H1 (cell line): ENCODE results near the gene EPS8. TPM values are rescaled to one million over a fixed set of nuclear protein-coding genes. Genes with fewer than 3 reads are reported as not detected.

Experiments
- CHD7 ChIP-seq: fragments of 300-600 bp; sonication (generic); IDR thresholded peaks from 2 replicates; pipeline ENCODE4 v1.7.1; 2012; ENCODE audit warnings: low read length, moderate library complexity, mild to moderate bottlenecking, inconsistent platforms; ENCODE audit not compliant: insufficient replicate concordance
- EP300 ChIP-seq, 2 experiments: IDR thresholded peaks; 1 replicate in 1 of 2; 2 replicates in 1 of 2; pipeline ENCODE4 v1.6.1; 2011 to 2012; ENCODE audit warnings: low read depth in 2 of 2, low read length in 2 of 2, mild to moderate bottlenecking in 2 of 2, borderline replicate concordance in 1 of 2, inconsistent platforms in 1 of 2, moderate library complexity in 1 of 2
- GABPA ChIP-seq: IDR thresholded peaks from 2 replicates; pipeline ENCODE4 v1.6.1; 2011; ENCODE audit warnings: mild to moderate bottlenecking, low read length, moderate library complexity, borderline replicate concordance; ENCODE audit not compliant: insufficient read depth
- GTF2F1 ChIP-seq: IDR thresholded peaks from 2 replicates; pipeline ENCODE4 v1.6.1; 2012; ENCODE audit warnings: low read depth, low read length, improper control_type of control experiment, borderline replicate concordance
- MAFK ChIP-seq: IDR thresholded peaks from 2 replicates; pipeline ENCODE4 v1.6.1; 2012; ENCODE audit warnings: low read depth, mild to moderate bottlenecking, improper control_type of control experiment, low read length
- RXRA ChIP-seq: IDR thresholded peaks from 2 replicates; pipeline ENCODE4 v1.6.1; 2011; ENCODE audit warnings: low read depth, mild to moderate bottlenecking, low read length, moderate library complexity; ENCODE audit not compliant: insufficient read depth
- SIX5 ChIP-seq: IDR thresholded peaks from 2 replicates; pipeline ENCODE4 v1.6.1; 2011; ENCODE audit warnings: mild to moderate bottlenecking, low read depth, low read length
- TCF12 ChIP-seq: IDR thresholded peaks from 2 replicates; pipeline ENCODE4 v1.6.1; 2011; ENCODE audit warnings: low read depth, mild to moderate bottlenecking, low read length
- polyA plus RNA-seq, 7 experiments: library from polyadenylated mRNA; depleted of rRNA in 3 of 7; stranded (reverse) in 5 of 7; unstranded in 2 of 7; fragments of >200 nt in 5 of 7; fragments of 200-250 nt in 2 of 7; gene quantifications; 1 replicate in 5 of 7; 2 replicates in 1 of 7; 4 replicates in 1 of 7; pipeline versions ENCODE4 v1.2.1 to v1.2.3, GENCODE V29; 2011 to 2013; ENCODE audit warnings: missing spikeins in 2 of 7, mixed read lengths in 2 of 7
- total RNA-seq: library from RNA; stranded (reverse); fragmentation: NEBNext Ultra II Directional; extraction: Animal tissue kit (Norgen Biotek cat#: 25700); gene quantifications from 2 replicates; pipeline ENCODE4 v1.2.1, GENCODE V29; 2021
- TF ChIP-seq, protein P1 (sequence below): IDR thresholded peaks from 2 replicates; pipeline ENCODE4 v1.6.1; 2012; ENCODE audit warnings: low read length, inconsistent platforms

Gene EPS8
- total and polyA plus RNA-seq, 2 of the 8 experiments (the other 6 are each of a cell fraction or from before 2014, with no cell fraction given) = 3.0 to 4.6 TPM

DNA sequence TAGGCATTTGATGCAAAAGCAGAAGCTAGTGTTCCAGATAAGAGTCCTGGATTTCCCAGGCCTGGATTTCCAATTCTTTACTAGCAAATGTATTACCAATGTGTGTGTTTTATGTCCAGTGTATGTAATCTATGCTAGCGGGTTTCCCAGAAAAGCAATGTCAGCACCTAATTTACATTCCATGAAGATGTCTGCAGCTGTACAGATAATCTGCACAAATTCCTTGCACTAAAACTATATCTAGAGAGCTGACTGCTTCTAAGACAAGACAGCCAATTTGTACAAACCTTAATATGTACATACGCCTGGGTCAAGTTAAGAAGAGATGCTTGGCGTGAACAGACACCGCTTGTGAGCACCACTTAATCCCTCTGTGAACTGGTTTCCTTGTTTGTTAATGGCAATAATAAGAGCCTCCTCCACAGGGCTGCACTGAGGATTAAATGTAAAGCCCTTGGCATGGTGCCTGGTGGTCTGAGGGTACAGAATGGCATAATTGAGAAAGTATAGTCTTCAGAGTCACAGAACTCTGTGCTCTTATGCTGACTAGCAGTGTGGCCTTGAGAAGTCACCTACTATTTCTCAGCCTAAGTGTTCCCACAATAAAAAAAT is 185.6 kb downstream of the EPS8 start (continued):
- TF ChIP-seq CHD7 (no peak), SIX5 (no peak), TCF12 (no peak), RXRA (no peak), EP300 (IDR thresholded peaks at IDR 0.05; ENCODE audit: borderline replicate concordance in 1 of 2, low read depth in 2 of 2, low read length in 2 of 2) (no peak), GABPA (no peak), GTF2F1 (no peak), MAFK (no peak)
- TF ChIP-seq, protein P1, sequence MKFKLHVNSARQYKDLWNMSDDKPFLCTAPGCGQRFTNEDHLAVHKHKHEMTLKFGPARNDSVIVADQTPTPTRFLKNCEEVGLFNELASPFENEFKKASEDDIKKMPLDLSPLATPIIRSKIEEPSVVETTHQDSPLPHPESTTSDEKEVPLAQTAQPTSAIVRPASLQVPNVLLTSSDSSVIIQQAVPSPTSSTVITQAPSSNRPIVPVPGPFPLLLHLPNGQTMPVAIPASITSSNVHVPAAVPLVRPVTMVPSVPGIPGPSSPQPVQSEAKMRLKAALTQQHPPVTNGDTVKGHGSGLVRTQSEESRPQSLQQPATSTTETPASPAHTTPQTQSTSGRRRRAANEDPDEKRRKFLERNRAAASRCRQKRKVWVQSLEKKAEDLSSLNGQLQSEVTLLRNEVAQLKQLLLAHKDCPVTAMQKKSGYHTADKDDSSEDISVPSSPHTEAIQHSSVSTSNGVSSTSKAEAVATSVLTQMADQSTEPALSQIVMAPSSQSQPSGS = no peak
